ENCODE data around the gene CSF1R. TPM values are rescaled to one million over a fixed set of nuclear protein-coding genes. Genes with fewer than 3 reads are reported as not detected.

Gene CSF1R
- total RNA-seq, 1 donor from 2014 or later = not detected

- DNase-seq (ENCODE audit: low read depth, low spot score) = no peak
These were observed 34.5 kb upstream of the CSF1R start for GRCh38 chr5:150120617-150121447.

GRCh38 chr5:150120062-150120441, 33.7 kb upstream of the CSF1R start:
- no peak for DNase-seq (ENCODE audit: low read depth, low spot score)

DNA sequence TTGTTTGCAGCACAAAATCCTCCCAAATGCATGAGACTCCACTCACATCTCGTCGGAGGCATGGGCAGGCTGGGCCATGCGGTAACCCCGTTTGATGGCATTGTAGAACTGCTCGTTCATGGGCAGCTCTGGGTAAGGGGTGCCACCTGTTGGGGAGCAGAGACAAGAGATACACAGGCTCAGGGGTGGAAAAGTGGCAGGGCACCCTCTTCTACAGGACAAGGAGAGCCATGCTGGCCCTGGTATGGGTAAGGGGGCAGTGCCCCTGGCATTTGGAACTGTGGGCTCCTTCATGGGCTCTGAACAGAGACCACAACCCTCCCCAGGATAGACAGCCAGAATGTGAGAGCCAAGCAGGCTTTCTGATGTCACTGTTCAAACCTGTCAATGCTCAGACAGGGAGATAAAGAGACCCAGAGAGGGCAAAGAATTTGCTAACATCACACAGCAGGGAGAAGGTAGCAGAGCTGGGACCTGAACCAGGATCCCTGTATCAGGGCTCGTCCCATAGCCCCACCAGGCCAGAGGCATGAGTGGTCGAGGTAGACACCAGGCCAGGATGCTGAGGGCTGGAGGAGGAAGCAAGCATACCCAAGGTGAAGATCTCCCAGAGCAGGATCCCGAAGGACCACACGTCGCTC, 33.2 kb upstream of the CSF1R start:
- no peak for DNase-seq (ENCODE audit: low read depth, low spot score)

DNA sequence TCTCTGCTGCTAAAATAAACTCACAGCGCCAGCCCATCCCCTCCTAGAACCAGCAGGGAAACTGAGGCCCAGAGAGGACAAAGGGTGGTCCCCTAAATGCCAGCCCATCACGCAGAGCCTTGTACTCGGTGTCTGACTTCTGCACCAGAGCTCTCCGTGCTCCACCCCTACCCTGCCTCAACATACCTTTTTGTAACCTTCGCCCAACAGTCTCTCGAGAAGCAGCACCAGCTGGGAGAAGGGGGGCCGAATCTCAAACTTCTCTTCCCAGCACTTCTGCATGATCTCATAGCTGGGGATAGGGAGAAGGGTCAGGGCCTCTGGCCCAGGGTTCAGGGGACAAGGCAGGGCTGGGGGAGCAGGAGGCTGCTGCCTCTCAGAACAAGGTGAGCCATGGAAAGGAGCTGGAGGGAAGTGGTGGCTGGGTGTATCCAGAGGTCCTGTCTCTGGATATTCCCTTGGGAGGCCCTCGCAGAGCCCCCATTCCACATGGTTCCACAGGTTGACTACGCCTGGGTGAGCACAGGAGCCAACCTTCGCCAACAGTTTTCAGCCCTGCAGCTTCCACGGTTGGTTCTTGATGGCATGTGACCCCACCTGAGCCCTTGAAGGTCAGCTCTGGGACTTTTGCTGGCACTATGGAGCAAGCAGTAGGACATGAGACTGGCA, 32.3 kb upstream of the CSF1R start:
- DNase-seq (ENCODE audit: low read depth, low spot score) = no peak

DNA sequence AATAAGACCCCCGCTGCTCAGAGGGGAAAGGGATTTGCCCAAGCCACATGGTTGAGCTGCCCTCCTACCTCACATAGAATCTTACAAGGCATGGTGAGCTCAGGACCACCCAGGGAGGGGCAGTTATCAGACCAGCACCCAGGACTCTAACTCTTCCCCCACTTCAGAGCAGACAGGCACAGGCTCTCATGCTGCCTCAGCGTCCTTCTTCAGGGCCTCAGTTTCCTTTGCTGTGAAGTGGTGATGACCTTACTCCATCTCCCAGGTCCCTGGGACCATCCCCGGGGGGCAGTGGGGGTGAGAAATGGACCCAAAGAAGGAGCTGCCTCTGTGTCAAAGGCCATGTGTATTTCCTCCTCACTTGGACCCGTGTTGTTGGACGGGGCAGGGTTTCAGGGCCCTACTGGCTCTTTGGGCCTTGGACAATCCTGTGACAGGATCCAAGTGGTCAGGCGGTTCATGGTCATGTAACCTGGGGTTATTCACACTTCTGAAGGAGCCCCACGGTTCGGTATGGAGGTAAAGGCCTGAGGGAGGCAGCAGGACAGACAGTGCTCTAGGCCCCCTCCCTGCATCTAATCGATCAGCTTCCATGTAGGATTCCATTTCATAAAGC, 31.7 kb upstream of the CSF1R start:
- no peak for DNase-seq (ENCODE audit: low read depth, low spot score)

DNA sequence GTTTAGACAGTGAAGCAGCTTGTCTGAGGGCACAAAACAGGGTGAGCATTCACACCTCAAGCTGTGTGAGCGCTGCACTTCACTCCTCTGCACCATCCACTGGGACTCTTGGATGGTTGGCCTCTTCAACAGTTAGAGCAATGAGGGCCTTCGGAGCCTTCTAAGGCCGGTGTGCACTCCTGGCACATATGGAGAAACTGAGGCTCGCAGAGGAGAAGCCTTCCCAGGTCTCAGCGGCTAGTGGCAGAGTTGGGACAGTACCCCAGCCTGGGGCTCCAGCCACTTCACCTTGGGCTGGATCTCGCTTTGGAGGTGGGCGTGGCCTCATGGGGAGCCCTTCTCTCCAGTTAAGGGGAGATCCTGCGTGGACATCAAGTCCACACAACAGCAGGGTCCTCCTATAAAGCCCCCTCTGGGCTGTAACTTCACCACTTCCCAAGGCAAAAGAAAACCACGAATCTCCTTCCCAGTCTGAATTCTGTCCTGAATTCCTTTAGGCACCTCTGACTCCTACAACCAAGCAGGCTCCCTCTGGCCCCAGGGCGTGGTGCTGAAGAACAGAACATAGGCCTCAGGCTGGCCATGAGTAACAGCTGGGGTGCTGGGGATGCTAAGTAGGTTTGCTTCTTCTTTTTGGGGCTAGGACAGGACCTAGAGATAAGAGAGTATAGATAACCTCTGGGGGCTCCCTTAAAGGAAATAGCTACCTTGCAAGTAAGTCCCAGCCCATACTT, 30.5 kb upstream of the CSF1R start:
- DNase-seq (ENCODE audit: low read depth, low spot score) = no peak

- DNase-seq (ENCODE audit: low read depth, low spot score) = no peak
These were observed 28.5 kb upstream of the CSF1R start for GRCh38 chr5:150114773-150115408.

GRCh38 chr5:150114102-150114641, 27.8 kb upstream of the CSF1R start:
- no peak for DNase-seq (ENCODE audit: low read depth, low spot score)

DNA sequence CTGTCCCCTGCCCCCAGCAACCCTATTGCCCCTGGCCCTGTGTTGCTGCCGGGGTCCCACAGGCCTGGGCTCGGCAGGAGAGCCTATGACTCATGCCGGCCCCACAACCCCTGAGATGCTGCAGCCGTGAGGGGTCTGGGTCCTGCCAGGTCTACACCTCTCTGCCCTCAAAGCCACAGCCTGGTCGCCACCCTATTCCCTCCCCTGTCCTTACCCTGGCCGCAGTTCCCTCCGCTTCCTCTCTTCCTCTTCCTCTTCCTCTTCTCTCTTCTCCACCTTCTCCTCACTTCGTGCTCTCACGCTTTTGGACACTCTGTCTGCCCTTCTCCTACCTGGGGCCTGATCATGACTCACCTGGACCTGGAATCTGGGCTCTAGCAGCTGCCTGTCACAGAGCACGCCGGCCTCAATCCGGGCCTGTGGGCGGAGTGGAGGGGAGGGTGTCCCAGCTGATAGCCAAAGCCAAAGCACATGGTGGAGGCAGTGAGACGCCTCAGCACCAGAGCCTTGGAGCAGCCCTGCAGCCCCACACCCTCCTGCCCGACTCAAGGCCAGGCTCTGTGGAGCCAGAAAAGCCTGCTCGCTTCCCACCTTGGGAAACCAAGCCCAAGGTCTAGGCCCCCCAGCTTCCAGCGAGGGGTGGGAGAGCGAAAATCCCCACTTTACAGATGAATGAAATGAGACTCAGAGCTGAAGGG, 26.8 kb upstream of the CSF1R start:
- no peak for DNase-seq (ENCODE audit: low read depth, low spot score)

DNA sequence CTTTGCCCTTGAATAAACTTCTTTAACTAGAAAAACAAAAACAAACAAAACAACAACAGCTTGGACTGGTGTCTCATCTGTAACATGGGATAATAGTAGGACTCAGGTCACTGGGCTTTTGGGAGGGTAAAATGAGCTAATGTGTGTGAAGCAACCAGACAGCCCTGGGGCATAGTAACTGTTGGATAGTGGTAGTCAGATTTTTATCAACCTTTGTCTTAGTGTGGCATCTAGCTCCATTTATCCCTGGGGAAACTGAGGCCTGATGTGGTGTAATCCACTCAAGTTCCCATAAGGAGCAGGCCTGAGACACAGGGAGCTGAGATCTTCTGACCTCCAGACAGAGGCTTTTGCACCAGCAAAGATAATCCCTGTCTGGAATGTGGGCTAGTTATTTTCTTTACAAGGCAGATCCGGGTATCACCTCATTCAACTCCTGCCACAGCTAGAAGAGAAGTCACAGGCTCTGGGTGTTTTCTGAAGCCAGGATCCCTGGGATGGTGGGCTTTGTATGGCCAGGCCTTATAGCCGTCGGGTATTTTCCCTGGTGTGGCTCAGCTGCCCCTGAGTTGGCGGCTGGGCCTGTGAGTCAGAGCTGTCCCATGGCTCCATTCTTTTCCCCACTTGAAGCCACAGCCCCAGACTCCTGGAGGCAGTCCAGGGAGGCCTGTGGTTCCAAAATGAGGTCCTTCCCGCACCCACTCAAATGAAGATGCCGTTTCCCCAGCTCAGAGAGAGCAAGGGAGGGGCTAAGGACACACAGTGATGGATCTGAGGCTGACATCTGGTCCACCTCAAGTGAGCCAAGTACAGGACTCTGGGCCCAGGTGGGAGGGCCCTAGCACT, 26.1 kb upstream of the CSF1R start:
- DNase-seq (ENCODE audit: low read depth, low spot score) = no peak

DNA sequence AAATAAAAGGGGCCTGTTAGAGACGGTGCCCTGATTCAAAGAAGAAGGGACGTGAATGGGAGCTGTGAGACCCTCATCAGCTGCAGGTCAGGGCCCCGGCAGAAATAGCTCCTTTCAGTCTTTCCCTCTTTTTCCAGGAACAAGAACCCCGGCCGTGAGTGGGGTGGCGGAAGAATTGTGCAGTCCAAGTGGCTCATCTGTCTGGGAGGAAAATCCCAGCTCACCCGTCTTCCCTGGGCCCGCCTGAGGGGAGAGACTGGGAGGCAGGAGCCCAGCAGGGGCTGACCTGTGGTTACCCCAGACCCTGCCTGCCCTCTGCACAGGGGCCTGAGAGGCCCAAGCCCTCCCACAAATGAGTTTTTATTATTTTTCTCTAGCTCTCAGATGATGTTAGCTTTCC, 24.8 kb upstream of the CSF1R start:
- DNase-seq (ENCODE audit: low read depth, low spot score) = no peak

GRCh38 chr5:150109921-150110320, 23.6 kb upstream of the CSF1R start:
- DNase-seq (ENCODE audit: low read depth, low spot score) = no peak

DNA sequence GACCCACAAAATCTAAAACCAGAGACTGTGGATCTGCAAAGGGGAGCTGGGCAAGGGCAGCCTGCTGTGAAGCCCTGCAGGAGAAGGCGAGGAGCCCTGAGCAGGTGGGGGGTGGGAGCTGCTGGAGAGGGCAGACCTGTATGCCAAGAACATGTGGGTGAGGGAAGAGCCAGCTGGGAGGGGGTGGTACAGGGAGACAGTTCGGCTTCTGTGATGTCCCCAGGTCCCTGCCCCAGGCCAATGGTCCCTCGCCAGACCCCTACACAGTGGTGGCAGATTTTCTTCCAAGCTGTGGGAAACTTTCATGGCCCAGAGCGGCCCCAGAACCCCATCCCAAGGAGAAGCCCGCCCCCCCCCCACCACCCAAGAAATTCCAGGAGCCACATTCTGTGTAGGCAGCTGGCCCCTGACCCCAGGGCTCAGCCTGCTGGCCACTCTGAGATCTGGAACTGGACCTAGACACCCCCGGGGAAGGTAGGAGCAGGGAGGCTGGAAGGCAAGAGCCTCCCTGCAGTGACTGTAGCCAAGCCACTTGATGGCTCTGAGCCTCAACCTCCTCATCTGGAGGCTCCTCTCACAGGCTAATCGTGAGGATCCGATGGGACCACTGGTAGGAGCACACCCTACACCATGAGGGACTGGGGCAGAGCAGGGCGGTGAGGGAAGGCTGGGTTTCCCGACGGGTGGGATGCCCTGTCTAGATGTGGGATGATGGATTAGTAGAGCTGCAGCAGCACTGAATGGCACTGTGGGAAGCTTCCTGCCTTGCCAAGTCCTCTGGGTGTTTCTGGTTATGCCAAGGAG, 22.6 kb upstream of the CSF1R start:
- no peak for DNase-seq (ENCODE audit: low read depth, low spot score)

DNA sequence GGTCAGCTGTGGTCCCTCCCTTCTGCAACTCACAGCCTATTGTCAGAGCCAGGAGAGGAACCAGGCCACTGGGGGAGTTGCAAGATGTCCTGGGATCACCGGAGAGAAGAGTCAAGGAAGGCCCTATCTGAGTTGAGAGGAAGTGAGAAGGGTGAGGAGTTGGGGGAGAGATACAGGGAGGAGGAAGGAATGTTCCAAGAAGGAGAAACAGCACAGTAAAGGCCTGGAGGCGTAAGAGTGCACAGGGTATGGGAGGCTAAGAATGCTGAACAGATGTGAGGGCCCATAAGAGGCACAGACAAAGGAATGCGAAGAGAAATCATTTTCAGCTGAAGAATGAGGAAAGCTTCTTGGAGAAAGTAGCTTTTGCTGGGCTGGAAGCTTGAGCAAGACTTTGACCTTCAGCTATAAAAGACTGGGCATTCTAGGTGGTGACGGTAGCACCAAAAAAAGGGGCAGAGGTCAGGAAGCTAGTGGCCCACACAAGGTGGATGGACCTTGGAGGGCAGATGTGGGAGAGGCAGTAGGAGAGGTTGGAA, 21.6 kb upstream of the CSF1R start:
- DNase-seq (ENCODE audit: low read depth, low spot score) = no peak

DNA sequence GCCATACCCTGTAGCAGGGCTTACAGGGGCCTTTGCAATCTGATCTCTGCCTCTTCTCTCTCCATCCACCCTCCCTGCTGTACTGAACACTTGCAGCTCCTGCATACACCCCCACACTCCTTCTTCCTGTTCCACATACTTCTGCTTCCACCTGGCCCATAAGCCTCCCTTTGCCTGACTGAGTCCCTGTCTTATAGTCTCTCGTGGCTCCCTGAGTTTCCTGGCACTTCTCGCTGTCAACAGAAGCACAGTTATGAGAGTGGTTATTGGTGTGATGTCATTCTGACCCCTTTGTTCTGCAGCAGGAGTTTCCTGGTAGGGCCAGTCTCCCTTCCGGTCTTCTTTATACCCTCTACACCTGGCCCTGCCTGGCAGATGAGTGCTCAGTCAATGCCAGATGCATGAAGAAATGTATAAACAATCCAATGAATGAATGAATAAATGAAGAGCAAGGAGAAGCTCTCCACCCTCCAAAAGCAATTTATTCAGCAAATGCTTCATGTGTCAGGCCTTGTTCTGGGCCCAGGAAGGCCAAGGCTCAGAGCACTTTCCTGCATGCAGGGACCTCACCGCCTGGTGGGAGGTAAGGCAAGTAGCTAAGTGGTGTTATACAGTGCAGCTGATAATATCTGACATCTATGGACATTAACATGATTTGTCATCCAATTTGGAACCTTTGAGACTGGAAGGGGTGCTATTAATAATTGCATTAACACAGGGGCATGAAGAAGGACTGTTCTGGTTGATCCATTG, 20.5 kb upstream of the CSF1R start:
- DNase-seq (ENCODE audit: low read depth, low spot score) = no peak

GRCh38 chr5:150105928-150106615, 19.7 kb upstream of the CSF1R start:
- no peak for DNase-seq (ENCODE audit: low read depth, low spot score)

DNA sequence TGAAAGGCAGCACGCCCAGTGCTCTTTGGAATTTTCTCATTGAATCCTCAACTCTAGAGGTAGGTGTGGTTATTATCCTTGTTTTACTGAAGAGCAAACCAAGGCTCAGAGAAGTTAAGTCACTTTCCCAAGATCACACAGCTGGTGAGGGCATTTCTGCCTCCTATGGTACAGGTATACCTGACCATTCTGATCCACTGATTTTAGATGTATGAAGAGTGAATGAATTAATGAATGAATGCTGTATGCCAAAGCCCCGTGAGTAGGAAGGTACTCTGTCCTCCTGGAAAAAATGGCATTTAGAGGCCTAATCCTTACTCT, 18.2 kb upstream of the CSF1R start:
- no peak for DNase-seq (ENCODE audit: low read depth, low spot score)
